Stimulated activated CD4-positive, alpha-beta T cell treated with anti-CD3 and anti-CD28 coated beads, Interleukin-1b, Interleukin-23, amount 100 ng/mL, for 48 hours (primary cell): Measurements from ENCODE around the gene SIGLEC14.
"Not testable (repeated sequence)": the region's sequence is repeated elsewhere in the genome, so short reads cannot be mapped to it uniquely, and the experiment has no call there.

Source experiments
- DNase-seq: peaks from one replicate; pipeline ENCODE4 v3.0.0-alpha.2; 2020

The SIGLEC14 gene, protein sequence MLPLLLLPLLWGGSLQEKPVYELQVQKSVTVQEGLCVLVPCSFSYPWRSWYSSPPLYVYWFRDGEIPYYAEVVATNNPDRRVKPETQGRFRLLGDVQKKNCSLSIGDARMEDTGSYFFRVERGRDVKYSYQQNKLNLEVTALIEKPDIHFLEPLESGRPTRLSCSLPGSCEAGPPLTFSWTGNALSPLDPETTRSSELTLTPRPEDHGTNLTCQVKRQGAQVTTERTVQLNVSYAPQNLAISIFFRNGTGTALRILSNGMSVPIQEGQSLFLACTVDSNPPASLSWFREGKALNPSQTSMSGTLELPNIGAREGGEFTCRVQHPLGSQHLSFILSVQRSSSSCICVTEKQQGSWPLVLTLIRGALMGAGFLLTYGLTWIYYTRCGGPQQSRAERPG

DNA sequence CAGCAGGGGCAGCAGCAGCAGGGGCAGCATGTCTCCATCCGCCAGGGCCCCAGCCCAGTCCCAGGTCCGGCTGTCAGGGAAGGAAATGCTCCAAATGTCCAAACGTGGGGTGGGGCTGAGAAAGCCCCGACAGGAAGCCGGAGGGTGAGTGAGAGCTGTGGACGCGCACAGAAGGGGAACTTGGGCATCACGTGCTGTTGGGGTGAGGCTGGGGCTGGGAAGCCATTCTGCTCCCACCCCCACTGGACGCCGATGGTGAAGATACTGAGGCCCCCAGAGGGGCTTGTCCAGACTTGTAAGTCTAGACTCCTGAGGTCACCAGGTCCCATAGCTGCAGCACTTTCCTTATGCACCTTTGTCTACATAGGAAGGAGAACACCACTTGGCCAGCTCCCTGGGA, at the start of gene SIGLEC14:
SIGLEC14 (minus strand) TSS at position 96 of the 400 bp plus-strand sequence; CDS start at position 30, 66 bp downstream.
- not testable (repeated sequence) for DNase-seq

- DNase-seq, result no peak
These were observed 49.2 kb upstream of the SIGLEC14 start for GRCh38 chr19:51695702-51696315.

DNA sequence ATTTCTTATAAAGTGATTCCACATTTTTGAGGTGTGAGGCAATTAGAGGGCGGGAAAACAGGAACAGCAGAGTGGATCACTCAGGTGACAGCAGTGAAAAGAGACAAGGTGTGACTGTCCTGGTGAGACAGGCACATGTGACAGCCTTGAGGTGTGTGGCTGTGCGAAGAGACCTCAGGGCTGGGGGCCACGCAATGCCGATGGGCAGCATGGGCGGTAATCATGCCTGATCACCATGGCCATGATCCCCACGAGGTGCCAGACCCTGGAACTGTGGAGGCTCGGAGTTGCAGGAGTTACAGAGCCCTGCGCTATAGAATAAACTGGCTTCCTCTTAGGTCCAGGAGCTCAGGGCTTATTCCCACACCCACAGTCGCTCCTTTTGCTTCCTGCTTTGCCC, 48.5 kb upstream of the SIGLEC14 start:
- DNase-seq, result no peak

DNA sequence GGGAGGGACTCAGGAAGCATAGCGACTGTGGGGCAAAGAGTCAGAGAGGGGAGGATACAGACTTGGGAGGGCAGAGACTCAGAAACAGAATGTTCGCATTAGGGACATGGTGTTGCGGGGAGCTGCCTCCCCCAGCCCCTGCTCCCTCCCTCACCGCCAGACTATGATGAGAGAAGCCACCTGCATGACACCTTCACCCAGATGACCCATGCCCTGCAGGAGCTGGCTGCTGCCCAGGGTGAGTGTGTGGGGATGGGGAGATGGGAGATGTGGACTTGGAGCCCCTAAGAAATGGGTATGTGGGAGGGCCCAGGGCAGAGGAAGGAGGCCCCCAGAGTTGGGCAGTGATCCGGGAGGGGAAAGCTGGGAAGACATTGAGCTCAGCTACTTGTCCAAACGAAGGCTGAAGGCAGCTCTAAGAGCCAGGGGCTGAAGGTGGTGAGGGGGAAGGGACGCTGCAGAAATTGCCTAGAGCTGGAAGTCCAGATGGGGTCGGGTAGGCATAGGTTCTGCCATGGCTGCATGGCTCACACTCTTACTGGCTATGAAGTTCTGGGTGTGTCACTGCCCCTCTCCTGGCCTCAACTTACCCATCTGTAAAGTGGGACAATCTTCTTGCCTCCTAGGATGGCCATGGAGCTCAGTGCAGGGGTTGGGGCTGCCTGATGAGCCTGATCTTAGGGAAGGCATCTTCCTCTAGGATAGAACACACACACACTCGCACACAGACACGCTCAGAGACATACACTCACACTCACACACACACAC, 47.9 kb upstream of the SIGLEC14 start:
- no peak for DNase-seq

DNA sequence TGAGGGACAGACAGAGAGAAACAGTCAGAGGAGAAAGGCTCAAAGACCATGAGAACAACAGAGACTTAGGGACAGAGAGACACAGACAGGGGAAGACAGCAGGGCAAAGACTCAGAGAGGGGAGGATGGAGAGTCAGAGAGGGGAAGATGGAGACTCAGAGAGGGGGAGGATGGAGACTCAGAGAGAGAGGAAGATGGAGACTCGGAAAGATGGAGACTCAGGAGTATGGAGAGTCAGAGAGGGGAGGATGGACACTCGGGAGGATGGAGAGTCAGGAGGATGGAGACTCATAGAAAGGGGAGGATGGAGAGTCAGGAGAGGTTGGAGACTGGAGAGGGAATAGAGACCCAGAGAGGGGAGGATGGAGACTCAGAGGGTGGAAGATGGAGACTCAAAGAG, 47.2 kb upstream of the SIGLEC14 start:
- no peak for DNase-seq

GRCh38 chr19:51693260-51693659, 46.6 kb upstream of the SIGLEC14 start, which contains the start of gene SPACA6:
Gene SPACA6 (plus strand): TSS chr19:51693330. CDS start chr19:51693527, 197 bp downstream.
- no peak for DNase-seq

DNA sequence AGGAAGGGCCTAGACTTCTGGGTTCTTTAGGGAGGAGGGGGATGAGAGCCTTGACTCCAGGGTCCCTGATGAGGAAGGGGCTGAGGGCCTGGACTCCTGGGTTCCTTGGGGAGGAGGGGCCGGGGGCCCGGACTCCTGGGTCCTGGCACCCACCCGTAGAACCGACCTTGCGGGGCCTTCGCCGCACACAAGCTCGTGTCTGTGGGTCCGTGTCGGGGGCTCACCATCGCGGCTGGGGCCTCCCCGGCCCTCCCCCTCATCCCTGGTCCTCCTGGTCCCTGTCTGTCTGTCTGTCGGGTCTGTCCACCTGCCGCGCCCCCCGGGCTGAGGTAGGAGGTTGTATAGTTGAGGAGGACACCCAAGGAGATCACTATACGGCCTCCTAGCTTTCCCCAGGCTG, 45.8 kb upstream of the SIGLEC14 start:
- DNase-seq, result no peak

DNA sequence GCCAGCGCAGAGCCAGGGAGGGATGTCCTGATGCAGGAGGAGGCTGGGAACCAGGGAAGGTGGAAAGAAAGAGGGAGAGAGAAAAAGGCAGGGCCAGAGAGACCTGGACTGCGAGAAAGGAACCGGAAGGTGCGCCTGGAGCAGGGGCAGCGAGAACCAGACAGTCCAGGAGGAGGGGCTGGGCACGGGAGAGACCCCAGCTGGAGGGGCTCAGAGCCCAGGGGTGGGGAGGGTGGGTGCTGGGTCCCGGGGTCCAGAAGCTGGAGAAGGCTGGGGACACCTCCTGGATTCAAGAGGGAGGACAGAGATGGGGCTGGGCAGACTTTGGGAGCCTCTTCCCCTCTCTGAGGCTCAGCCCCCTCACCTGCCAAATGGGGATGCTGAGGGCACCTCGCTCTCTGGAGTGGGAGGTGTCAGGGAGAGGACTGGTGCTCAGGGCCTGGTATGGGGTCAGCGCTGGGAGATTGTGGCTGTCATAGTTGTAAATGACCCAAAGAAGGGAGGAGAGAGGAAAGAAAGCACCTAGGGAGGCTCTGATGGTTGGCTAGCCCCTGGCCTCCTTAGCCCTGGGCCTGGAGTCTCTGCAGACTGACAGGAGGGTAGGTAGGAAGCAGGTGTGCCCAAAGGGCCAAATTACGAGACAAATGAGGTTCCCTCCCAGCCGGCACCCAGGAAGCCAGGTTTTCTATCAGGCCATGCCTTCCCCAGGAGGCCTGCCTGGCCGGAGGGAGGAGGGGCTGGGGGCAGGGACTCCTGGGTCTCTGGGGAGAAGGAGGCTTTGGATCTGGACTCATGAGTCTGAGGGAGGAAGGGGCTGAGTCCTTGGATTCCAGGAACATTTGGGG, 45.2 kb upstream of the SIGLEC14 start:
- no peak for DNase-seq

- DNase-seq, result no peak
These were observed 44.5 kb upstream of the SIGLEC14 start for GRCh38 chr19:51691074-51691583.

DNA sequence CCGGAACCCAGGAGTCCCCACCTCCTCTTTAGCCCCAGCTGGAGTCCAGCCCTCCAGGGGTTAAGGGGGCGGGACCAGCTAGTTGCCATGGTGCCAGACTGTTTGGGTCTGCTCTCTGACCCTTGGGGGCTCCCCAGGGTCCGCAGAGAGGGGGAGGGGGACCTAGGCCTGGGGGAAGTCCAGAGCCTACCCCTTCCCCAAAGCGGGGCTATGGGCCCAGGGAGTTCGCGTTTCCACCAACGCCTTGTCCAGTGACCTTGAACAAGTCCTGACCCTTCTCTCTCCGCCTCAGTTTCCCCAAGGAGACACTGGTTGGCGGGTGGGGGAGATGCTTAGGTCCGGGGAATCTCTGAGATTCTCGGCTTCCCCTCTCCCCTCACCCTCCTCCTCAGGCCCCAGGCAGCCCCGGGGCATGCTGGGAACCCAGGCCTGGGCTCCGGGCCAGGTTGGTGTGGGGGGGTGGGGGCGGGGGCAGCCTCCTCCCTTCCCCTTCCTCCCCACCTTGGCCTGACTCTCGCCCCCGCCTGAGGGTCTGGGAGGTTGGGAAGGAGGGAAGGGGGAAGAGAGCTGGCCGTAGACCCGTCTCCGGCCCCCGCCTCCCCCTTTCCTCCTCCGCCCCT, 43.9 kb upstream of the SIGLEC14 start:
- peak; percentile 74 for DNase-seq

DNA sequence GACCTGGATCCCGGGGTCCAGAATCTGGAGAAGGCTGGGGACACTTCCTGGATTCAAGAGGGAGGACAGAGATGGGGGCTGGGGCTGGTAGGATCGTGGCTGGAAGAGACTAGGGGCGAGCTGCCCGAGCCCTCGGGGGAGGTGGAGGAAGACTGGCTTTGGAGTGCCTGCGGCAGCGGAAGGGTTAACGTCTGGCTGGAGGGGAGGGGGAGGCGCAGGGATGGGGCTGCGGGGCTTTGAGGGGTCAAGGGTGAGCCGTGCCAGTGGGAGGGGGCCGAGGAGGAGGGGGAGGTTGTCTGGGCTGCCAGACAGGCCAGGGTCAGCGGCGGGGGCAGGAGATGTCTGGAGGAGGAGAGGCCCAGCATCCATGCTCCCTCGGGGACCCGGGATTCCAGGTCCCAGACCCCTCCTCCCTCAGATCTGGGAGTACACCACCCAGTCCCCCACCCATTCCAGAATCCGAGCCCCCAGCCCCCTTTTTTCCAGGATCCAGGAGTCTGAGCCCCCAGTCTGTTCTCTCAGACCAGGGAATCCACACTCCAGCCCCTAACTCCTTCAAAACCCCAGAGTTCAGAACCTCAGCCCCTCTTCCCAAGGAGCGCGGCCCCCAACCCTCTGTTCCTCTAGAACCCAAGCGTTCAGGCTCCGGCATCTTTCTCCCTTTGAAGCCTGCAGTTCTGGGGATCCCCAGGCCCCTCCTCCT, 43.3 kb upstream of the SIGLEC14 start:
- no peak for DNase-seq

DNA sequence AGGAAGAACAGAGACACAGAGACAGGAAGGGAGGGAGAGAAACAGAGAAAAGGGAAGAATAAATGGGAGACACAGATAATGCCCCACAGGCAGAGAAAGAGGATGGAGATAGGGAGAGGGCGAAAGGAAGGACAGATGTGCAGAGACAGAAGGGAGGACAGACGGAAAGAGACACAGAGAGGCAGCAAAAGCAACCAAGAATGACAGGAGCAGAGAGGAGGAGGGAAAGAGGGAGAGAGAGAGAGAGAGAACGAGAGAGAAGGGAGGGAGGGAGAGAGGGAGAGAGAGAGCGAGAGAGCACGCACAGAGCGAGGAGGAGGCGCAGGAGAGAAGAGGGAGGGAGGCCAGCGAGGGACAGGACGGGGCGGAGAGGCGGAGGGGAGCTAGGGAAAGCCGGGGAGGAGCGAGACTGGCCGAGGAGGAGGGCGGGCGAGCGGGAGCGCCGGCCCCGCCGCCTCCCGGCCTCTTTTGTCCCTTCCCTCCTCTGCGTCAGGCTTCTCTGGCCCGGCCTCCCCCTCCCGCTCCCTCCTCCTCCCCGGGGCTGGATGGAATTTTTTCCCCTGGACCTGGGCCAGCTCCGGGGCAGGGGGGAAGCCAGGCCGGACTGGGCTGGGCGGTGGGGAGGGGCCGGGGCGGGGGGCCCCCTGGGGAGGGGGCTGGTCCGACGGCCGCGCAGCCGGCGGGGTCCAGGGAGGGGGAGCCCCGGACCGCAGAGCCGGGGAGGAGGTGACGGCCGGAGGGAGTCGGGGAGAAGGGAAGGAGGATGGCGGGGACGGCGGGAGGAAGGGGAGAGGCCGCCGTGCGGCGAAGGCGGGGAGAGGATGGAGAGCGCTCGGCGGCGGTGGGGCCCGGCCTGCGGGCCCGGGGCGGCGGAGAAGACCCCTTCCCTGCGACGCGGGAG, 42.3 kb upstream of the SIGLEC14 start:
- DNase-seq, result no peak

GRCh38 chr19:51687791-51688670, 41.4 kb upstream of the SIGLEC14 start:
- DNase-seq, result no peak

DNA sequence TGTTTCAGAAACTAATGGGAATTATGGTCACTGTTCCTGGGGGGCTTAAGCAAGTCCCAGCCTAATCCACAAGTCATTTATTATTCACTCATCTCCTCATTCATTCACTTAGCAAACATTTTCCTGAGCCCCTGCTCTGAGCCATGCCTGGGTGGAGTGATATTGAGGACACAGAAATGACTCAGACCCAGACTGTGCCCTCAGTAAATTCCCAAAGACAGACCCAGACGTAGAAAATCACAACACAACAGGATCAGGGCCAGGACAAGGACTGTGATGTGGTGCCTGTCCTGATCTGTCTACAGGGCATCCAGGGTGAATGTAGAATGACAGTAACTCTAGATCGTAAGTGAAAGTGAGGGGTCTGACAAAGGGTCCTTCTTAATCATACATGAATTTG, 39.5 kb upstream of the SIGLEC14 start:
- DNase-seq, result no peak

GRCh38 chr19:51681286-51681941, 34.8 kb upstream of the SIGLEC14 start:
- DNase-seq, result no peak

GRCh38 chr19:51680474-51680873, 33.8 kb upstream of the SIGLEC14 start:
- DNase-seq, result no peak

- DNase-seq, result peak; percentile 30
These were observed 30.0 kb upstream of the SIGLEC14 start for GRCh38 chr19:51676566-51677083.

- not testable (repeated sequence) for DNase-seq
These were observed 29.4 kb upstream of the SIGLEC14 start for GRCh38 chr19:51675911-51676565.
